Spleen (tissue), 7 donors: Measurements from ENCODE around the gene HNRNPL.

ENCODE experiments used
- CTCF ChIP-seq, 11 experiments: fragments of 200-600 bp in 7 of 11; fragments of 450-650 bp in 4 of 11; sonication (generic) in 4 of 11; IDR thresholded peaks in 8 of 11; conservative IDR thresholded peaks in 3 of 11; 1 replicate in 7 of 11; 2 replicates in 4 of 11; pipeline versions ENCODE4 v1.4.0 to v1.8.0; 2016 to 2021; ENCODE audit warnings: antibody characterized with exemption in 11 of 11, inconsistent platforms in 4 of 11, mild to moderate bottlenecking in 1 of 11
- POLR2A ChIP-seq, 3 donors: fragments of 450-650 bp; IDR thresholded peaks; one replicate each; pipeline ENCODE4 v1.5.1; 2017; ENCODE audit warnings: antibody characterized with exemption in 3 of 3, mild to moderate bottlenecking in 1 of 3
- POLR2AphosphoS5 ChIP-seq, 3 donors: sonication (generic); formaldehyde crosslinking; IDR thresholded peaks; one replicate each; pipeline ENCODE4 v1.5.1; 2017; ENCODE audit warnings: antibody characterized with exemption in 3 of 3
- donor health status: DM: no; HTN: no; CAD: no; lungs with moderate emphysema.
- donor health status: DM: no; HTN: no; CAD: no.
- donor health status: DM: no; HTN: no; CAD: no.

DNA sequence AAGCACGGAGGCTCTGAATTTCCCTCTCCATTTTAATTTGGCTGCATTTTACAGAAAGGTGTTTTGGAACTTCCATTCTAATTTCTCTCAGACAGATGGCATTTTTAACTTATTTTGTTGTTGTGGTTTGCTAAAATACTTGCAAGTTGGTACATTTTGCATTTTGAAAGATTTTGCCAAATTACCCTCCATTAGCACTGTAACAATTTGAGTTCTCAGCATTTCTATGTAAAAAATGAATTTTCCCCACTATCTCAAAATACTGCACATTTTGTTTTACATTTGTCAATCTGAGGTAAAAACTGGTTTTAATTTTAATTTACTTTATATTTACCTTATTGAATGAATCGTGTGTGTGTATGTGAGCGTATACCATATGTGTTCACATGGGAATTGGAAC is 7.0 kb upstream of the HNRNPL start:
- no peak for TF ChIP-seq POLR2A (IDR thresholded peaks at IDR 0.05)
- no peak for TF ChIP-seq POLR2AphosphoS5 (IDR thresholded peaks at IDR 0.05)
- no peak for TF ChIP-seq CTCF (IDR thresholded peaks at IDR 0.05 in 8 of 11, conservative IDR thresholded peaks at IDR 0.05 in 3 of 11)
